D721Med (cell line): ENCODE results near the gene SCNN1B.

Experiments
- DNase-seq: peaks from one replicate; pipeline ENCODE4 v3.0.0; 2011; ENCODE audit warnings: low spot score; ENCODE audit not compliant: insufficient read length
- FAIRE-seq: peaks from 2 replicates; lab custom pipeline; 2011; peaks lifted over from hg19 to GRCh38; lab: Jason Lieb, UNC
- TF ChIP-seq, protein P1 (sequence below): IDR thresholded peaks from 2 replicates; pipeline ENCODE4 v1.5.1; 2012; ENCODE audit warnings: mild to moderate bottlenecking, control low read depth; ENCODE audit not compliant: insufficient read depth; ENCODE audit errors: missing control alignments

Gene SCNN1B

DNA sequence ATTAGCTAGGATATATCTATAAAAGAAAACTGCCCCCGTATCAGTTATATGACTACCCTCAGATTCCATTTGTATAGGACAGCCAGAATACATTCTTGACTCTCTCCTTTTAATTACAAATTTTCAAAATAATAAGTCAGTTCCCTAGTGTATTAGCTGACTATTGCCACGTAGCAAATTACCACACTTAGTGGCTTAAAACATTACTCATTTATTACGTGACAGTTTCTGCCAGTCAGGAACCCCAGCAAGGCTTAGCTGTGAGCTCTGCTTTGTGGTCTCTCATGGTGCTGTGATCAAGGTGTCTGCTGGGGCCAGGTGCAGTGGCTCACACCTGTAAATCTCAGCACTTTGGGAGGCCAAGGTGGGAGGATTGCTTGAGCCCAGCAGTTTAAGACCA lies 13.9 kb upstream of the SCNN1B start:
- TF ChIP-seq, protein P1, sequence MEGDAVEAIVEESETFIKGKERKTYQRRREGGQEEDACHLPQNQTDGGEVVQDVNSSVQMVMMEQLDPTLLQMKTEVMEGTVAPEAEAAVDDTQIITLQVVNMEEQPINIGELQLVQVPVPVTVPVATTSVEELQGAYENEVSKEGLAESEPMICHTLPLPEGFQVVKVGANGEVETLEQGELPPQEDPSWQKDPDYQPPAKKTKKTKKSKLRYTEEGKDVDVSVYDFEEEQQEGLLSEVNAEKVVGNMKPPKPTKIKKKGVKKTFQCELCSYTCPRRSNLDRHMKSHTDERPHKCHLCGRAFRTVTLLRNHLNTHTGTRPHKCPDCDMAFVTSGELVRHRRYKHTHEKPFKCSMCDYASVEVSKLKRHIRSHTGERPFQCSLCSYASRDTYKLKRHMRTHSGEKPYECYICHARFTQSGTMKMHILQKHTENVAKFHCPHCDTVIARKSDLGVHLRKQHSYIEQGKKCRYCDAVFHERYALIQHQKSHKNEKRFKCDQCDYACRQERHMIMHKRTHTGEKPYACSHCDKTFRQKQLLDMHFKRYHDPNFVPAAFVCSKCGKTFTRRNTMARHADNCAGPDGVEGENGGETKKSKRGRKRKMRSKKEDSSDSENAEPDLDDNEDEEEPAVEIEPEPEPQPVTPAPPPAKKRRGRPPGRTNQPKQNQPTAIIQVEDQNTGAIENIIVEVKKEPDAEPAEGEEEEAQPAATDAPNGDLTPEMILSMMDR: no peak
- no peak for FAIRE-seq
- no peak for DNase-seq

DNA sequence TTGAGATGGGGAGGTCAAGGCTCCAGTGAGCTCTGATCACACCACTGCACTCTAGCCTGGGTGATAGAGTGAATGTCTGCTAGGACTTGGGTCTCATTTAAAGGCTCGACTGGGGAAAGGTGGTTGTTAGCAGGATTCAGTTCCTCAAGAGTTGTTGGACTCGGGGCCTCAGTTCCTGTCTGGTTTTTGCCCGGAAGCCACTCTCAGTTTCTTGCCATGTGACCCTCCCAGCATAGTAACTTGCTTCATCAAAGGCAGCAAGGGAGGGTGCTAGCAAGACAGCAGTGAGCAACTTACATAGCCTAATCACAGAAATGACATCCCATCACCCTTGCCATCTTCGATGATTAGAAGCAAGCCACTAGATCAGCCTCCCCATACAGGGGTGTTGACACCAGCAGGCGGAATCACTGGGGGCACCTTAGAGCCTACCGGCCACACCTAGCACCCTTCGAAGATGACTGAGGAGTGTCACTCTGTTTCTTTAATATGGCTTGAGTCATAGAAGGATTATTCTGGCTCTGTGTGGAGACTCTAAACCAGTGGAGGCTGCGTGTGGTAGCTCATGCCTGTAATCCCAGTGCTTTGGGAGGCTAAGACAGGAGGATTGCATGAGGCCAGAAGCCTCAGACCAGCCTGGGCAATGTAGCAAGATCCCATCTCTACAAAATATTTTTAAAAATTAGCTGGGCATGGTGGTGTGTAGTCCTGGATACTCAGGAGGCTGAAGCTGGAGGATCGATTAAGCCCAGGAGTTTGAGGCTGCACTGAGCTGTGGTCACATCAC lies 13.2 kb upstream of the SCNN1B start:
- DNase-seq (no peak), FAIRE-seq (no peak)
- TF ChIP-seq, protein P1: no peak

DNA sequence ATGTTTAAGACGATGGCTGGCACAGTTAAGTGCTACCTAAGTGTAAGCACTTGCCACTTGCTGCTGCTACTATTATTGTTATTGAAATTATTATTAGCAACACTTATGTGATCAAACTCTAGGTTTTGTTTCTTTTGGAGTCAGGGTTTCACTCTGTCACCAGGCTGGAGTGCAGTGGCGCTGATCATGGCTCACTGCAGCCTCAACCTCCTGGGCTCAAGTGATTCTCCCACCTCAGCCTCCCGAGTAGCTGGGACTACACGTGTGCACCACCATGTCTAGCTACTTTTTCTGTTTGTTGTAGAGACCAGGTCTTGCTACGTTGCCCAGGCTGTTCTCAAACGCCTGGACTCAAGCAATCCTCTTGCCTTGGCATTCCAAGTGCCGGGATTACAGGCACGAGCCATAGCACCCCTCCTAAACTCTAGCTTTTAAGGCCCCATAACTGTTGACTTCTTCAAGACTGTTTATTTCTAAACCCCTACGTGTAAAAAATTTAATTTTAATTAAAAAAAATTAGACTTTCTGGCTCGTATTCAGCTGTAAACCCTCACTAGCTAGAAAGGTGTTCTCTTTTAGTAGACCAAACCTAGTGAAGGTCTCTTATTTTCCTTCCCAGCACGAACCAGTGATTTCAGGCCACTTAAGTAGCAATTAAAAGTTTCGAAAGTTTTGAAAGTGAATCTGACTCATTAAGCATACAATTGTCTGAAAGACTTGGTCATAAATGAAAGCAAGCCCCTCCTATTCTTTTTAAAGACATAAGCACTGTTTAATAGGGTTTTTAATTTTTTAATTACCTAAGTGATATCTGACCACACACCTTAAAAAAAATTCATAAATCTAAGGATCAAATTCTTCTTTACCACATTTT lies 11.7 kb upstream of the SCNN1B start:
- TF ChIP-seq, protein P1: no peak
- FAIRE-seq (no peak), DNase-seq (no peak)

DNA sequence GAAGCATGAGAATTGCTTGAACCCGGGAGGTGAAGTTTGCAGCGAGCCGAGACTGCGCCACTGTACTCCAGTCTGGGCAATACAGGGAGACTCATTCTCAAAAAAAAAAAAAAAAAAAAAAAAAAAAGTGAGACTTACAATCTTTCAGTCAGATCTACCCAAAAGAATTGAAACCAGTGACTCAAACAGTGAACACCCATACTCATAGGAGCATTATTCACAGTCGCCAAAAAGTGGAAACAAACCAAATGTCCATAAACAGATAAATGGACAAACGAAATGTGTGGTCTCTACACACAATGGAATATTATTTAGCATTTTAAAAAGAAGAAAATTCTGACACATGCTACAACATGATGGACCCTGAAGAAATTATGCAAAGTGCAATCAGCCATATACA lies 9.1 kb upstream of the SCNN1B start:
- FAIRE-seq: no peak
- DNase-seq: no peak
- TF ChIP-seq, protein P1: no peak

DNA sequence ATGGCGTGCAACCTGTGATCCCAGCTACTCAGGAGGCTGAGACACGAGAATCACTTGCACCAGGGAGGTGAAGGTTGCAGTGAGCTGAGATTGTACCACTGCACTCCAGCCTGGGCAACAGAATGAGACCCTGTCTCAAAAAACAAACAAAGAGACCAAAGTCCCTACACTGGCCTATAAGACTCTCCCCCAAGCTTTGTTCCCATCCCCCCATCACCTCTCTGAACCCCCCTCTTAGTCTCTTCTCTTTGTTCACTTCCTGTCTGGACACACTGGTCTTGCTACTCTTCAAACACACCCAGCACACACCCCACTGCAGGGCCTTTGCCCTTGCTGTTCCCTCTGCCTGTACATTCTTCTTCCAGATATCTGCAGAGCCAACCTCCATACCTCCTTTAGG lies 7.8 kb upstream of the SCNN1B start:
- TF ChIP-seq, protein P1: no peak
- no peak for FAIRE-seq
- no peak for DNase-seq

DNA sequence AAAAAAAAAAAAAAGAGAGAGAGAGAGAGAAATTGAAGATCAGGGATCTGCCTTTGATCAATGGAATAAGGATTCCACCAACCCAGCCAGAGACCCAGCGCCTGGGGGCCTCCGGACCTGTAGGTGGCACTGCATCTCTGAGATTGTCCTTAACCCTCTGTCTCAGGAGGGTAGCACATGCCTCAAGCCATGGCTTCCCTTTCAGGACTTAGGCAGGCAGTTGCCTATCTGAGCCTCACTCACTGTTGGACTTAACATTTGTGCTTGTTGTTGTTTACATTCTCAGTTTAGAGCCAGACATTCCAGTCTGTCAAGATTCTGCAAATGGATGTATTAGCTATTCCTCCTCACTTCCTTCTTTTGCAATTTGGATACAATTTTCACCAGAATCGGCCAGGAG lies 5.1 kb upstream of the SCNN1B start:
- no peak for DNase-seq
- FAIRE-seq: no peak
- TF ChIP-seq, protein P1: peak; percentile 29
